Measurements from ENCODE around the gene CEND1. TPM values are rescaled to one million over a fixed set of nuclear protein-coding genes. Genes with fewer than 3 reads are reported as not detected.

Gene CEND1
- total and polyA plus RNA-seq, 2 of the 4 experiments (the other 2 are of a cell fraction), result 0.90 to 4.0 TPM

GRCh38 chr11:765802-766091 is 24.1 kb downstream of the CEND1 start:
- in situ Hi-C loops (cut with MboI; ENCODE audit: low sequenced_read_pairs), result no loop called here
- dilution Hi-C loops (cut with HindIII; ENCODE audit: low sequenced_read_pairs, unreplicated experiment), result no loop called here
- H3K9me1 ChIP-seq (ENCODE audit: insufficient read depth, low read length), result peaks cover 3% of the 10 kb centered on the region; the same call in 1 of the 2 replicates

More at GRCh38 chr11:765802-766091, 24.1 kb downstream of the CEND1 start:
- ChIA-PET CTCF (no interaction called here), POLR2A (ENCODE audit: unreplicated experiment) (no interaction called here)
- Histone ChIP-seq H2BK5ac (ENCODE audit: low read depth, low read length, poor library complexity, severe bottlenecking) (no peak overlapping the region), H3K4me2 (ENCODE audit: low read depth, low read length) (no peak overlapping the region), H4K5ac (ENCODE audit: low read depth, low read length) (no peak overlapping the region), H3K4me1 (ENCODE audit: control insufficient read depth, insufficient read depth, low read length) (peaks cover 5% of the 10 kb centered on the region), H2BK15ac (ENCODE audit: low read depth, low read length) (no peak overlapping the region), H3K14ac (replicated peaks; ENCODE audit: low read depth, low read length) (no peak overlapping the region), H2BK120ac (ENCODE audit: low read depth, low read length) (no peak overlapping the region), H2AFZ (replicated peaks; ENCODE audit: low read length, poor library complexity) (peak overlapping the region; percentile 52), H2AK5ac (ENCODE audit: low read depth, low read length) (no peak overlapping the region), H3K4ac (ENCODE audit: low read depth, low read length) (no peak overlapping the region), H3K27ac (ENCODE audit: insufficient read depth, low read length) (no peak overlapping the region), H3K23ac (ENCODE audit: low read depth, low read length) (no peak overlapping the region), H3K56ac (ENCODE audit: extremely low read depth, insufficient read depth, low read length) (no peak overlapping the region), H3K9ac (ENCODE audit: low read depth, low read length) (no peak overlapping the region), H2AK9ac (replicated peaks; ENCODE audit: low read depth, low read length, poor library complexity) (no peak overlapping the region), H3K9me3 (ENCODE audit: control insufficient read depth, insufficient read depth, low read length) (no peaks in the 10 kb centered on the region), H3K79me1 (ENCODE audit: low read depth in 1 of 2, low read length in 2 of 2) (peaks cover 4 to 53% of the 10 kb centered on the region in 2 experiments; a peak in 3 of 4 replicates), H2BK20ac (ENCODE audit: low read depth, low read length) (no peak overlapping the region), H4K8ac (ENCODE audit: low read depth in 2 of 2, low read length in 2 of 2) (no peak overlapping the region), H3K18ac (ENCODE audit: low read depth, low read length) (no peak overlapping the region), H3K27me3 (ENCODE audit: control insufficient read depth, insufficient read depth, low read length) (no peaks in the 10 kb centered on the region), H3K36me3 (ENCODE audit: control insufficient read depth, insufficient read depth, low read length) (peaks cover 61% of the 10 kb centered on the region), H4K20me1 (ENCODE audit: insufficient read depth, low read length) (peaks cover 48% of the 10 kb centered on the region), H3K4me3 (ENCODE audit: insufficient read depth, low read depth, low read length) (no peak overlapping the region), H4K91ac (ENCODE audit: insufficient read depth, low read depth, low read length) (no peak overlapping the region)
- intact Hi-C loops (cut with micrococcal nuclease), result no loop called here
- no TSS peak for BruUV-seq (replicated peaks)
- TF ChIP-seq POLR2A (IDR thresholded peaks at IDR 0.05; ENCODE audit: low read depth, low read length), result no peak
- TF ChIP-seq, protein P1, sequence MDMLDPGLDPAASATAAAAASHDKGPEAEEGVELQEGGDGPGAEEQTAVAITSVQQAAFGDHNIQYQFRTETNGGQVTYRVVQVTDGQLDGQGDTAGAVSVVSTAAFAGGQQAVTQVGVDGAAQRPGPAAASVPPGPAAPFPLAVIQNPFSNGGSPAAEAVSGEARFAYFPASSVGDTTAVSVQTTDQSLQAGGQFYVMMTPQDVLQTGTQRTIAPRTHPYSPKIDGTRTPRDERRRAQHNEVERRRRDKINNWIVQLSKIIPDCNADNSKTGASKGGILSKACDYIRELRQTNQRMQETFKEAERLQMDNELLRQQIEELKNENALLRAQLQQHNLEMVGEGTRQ (IDR thresholded peaks at IDR 0.05; ENCODE audit: low read depth, low read length), result no peak
- TF ChIP-seq SMC3 (IDR thresholded peaks at IDR 0.05; ENCODE audit: low read depth, low read length), result no peak
- no peak for TF ChIP-seq RFX5 (IDR thresholded peaks at IDR 0.05; ENCODE audit: low read depth, low read length)
- TF ChIP-seq MXI1 (IDR thresholded peaks at IDR 0.05; ENCODE audit: borderline replicate concordance, low read depth, low read length), result no peak
- no peak for TF ChIP-seq NFE2L2 (IDR thresholded peaks at IDR 0.05; ENCODE audit: low read depth, low read length)
- no peak for TF ChIP-seq CEBPB (IDR thresholded peaks at IDR 0.05; ENCODE audit: low read depth, low read length)
- TF ChIP-seq RAD21 (IDR thresholded peaks at IDR 0.05; ENCODE audit: low read length), result no peak
- no peak for TF ChIP-seq CTCF (conservative IDR thresholded peaks at IDR 0.05; ENCODE audit: low read depth, low read length)
- no peak for TF ChIP-seq FOS (IDR thresholded peaks at IDR 0.05; ENCODE audit: low read depth, low read length)
- TF ChIP-seq RCOR1 (IDR thresholded peaks at IDR 0.05; ENCODE audit: insufficient replicate concordance, low read length), result no peak
- no peak for TF ChIP-seq ELK1 (IDR thresholded peaks at IDR 0.05; ENCODE audit: borderline replicate concordance, low read depth, low read length)
- TF ChIP-seq BHLHE40 (IDR thresholded peaks at IDR 0.05; ENCODE audit: low read depth, low read length), result no peak
- no peak for TF ChIP-seq MAZ (IDR thresholded peaks at IDR 0.05; ENCODE audit: borderline replicate concordance, low read depth, low read length)
- TF ChIP-seq CHD1 (IDR thresholded peaks at IDR 0.05; ENCODE audit: low read depth, low read length), result no peak
- TF ChIP-seq MAFK (IDR thresholded peaks at IDR 0.05; ENCODE audit: low read depth, low read length), result no peak
- WGBS, 2 experiments (ENCODE audit: extremely low coverage in 2 of 2, insufficient read length in 1 of 2), result 92% methylated on average over 2 of the region's 8 CpGs; no CpG with 5 or more reads in 1 of the 2 experiments
- no peak; the same call in 1 of the 2 replicates for ATAC-seq (ENCODE audit: low read depth)
- no peak for DNase-seq

Measured in IMR-90 (cell line).